Ascending aorta (tissue), 2 donors: ENCODE measurements around the gene GMNC. TPM values are rescaled to one million over a fixed set of nuclear protein-coding genes. Genes with fewer than 3 reads are reported as not detected.

Source experiments
- DNase-seq, 2 donors: peaks; one replicate each; pipeline ENCODE4 v3.0.0-alpha.2; 2019; ENCODE audit warnings: low spot score in 2 of 2
- H3K27ac ChIP-seq, 2 donors: fragments of 200-600 bp; sonication (generic); one replicate each; pipeline ENCODE4 v1.5.1; 2016 to 2017; ENCODE audit warnings: mild to moderate bottlenecking in 1 of 2
- H3K27me3 ChIP-seq: fragments of 200-600 bp; sonication (generic); one replicate; pipeline ENCODE4 v1.5.1; 2017
- H3K36me3 ChIP-seq, 2 donors: fragments of 200-600 bp; sonication (generic); one replicate each; pipeline ENCODE4 v1.5.1; 2016
- H3K4me1 ChIP-seq, 2 donors: fragments of 200-600 bp; sonication (generic); one replicate each; pipeline ENCODE4 v1.5.1; 2016 to 2017; ENCODE audit warnings: mild to moderate bottlenecking in 1 of 2
- H3K4me3 ChIP-seq, 2 donors: fragments of 200-600 bp; sonication (generic); one replicate each; pipeline ENCODE4 v1.5.1; 2016 to 2017; ENCODE audit warnings: mild to moderate bottlenecking in 1 of 2
- H3K9me3 ChIP-seq, 2 donors: fragments of 200-600 bp; sonication (generic); one replicate each; pipeline ENCODE4 v1.5.1; 2016
- CTCF ChIP-seq, 3 experiments: fragments of 200-600 bp in 2 of 3; fragments of 450-650 bp in 1 of 3; sonication (generic) in 2 of 3; IDR thresholded peaks; one replicate each; pipeline ENCODE4 v1.5.1; 2016 to 2019; ENCODE audit warnings: antibody characterized with exemption in 3 of 3, mild to moderate bottlenecking in 1 of 3, moderate library complexity in 1 of 3
- intact Hi-C: fragments of 100-400 bp; cut with DNase I; formaldehyde crosslinking; loops from one replicate; pipeline ENCODE4 v1.15.1; 2023
- total RNA-seq: library from RNA; depleted of rRNA; stranded (reverse); fragments of >200 nt; gene quantifications from one replicate; pipeline ENCODE4 v1.1.0, GENCODE V29; 2016

Gene GMNC
- total RNA-seq = not detected

DNA sequence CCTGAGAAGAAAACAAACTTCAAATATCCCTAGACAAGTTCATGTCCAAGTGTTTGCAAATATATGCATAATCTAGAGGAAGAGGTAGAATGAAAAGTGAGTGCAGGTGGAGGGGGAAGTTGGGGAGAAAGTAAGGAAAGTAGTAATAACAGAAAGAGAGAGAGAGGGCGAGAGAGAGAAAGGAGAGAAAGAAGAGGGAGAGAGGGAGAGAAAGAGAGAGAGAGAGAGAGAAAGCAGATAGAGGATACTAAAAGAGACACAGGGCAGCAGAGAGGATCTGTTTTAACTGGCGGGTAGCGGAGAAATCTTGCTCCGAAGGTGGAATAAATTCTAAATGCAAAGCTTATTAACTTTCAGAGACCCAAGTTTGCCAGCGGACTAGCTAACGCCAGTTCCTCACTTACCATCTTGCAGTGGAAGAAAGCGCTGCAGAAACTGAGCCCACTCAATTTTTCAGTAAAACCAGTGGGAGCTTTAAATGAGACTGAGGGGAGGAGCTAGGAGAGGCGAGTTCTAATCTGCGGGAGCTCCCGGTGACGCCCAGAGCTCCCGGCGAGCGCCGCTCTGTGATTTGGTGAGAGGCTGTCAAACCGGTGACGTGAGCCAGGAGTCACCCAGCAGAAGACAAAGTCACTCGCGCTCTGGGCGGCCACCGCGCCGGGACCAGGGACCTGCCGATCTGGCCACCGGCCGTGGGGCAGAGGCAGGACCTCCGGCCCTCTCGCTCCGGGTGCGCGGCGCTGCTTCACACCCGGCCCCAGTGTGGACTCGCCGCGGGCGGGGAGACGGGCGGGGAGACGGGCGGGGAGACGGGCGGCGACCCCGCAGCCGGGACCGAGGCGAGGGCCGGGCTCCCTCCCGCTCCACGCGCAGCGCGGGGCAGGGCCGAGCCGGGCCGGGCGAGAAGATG is at the start of gene GMNC:
Gene GMNC, minus strand, starts transcription at position 486 of the 910 bp plus-strand sequence. Its CDS starts 79 bp downstream, at position 407.
- peak; percentile 46 to 88 for DNase-seq
- no peaks in the 10 kb centered on the region for H3K9me3 ChIP-seq
- no peak for TF ChIP-seq CTCF (IDR thresholded peaks at IDR 0.05)
- peak within 1 kb of the TSS; percentile 76 to 90 for H3K4me3 ChIP-seq
- intact Hi-C loops = loop anchor here (10.0 kb wide), 1 partner anchor 1798 kb away; no protein-coding TSS in a partner anchor
- no peaks in the 10 kb centered on the region for H3K36me3 ChIP-seq
- H3K27me3 ChIP-seq = no peaks in the 10 kb centered on the region
- peak within 1 kb of the TSS; percentile 62 to 74 for H3K27ac ChIP-seq
- no peaks in the 10 kb centered on the region for H3K4me1 ChIP-seq

- H3K27me3 ChIP-seq = no peaks in the 10 kb centered on the region
- no peak overlapping the region for H3K4me3 ChIP-seq
- intact Hi-C loops = no loop called here
- H3K27ac ChIP-seq = no peak overlapping the region
- no peak for TF ChIP-seq CTCF (IDR thresholded peaks at IDR 0.05)
- no peaks in the 10 kb centered on the region for H3K9me3 ChIP-seq
- no peaks in the 10 kb centered on the region for H3K4me1 ChIP-seq
- H3K36me3 ChIP-seq = no peaks in the 10 kb centered on the region
- no peak for DNase-seq
Measured at GRCh38 chr3:190911382-190911781, 48.9 kb upstream of the GMNC start.

GRCh38 chr3:190909908-190910307 is 47.4 kb upstream of the GMNC start:
- Histone ChIP-seq H3K9me3 (no peaks in the 10 kb centered on the region), H3K4me1 (no peaks in the 10 kb centered on the region), H3K4me3 (no peak overlapping the region), H3K36me3 (no peaks in the 10 kb centered on the region), H3K27me3 (no peaks in the 10 kb centered on the region), H3K27ac (no peak overlapping the region)
- intact Hi-C loops = no loop called here
- no peak for DNase-seq
- TF ChIP-seq CTCF (IDR thresholded peaks at IDR 0.05) = no peak

- intact Hi-C loops = no loop called here
- Histone ChIP-seq H3K9me3 (no peaks in the 10 kb centered on the region), H3K4me1 (no peaks in the 10 kb centered on the region), H3K36me3 (no peaks in the 10 kb centered on the region), H3K27ac (no peak overlapping the region), H3K27me3 (no peaks in the 10 kb centered on the region), H3K4me3 (no peak overlapping the region)
- DNase-seq = no peak
- no peak for TF ChIP-seq CTCF (IDR thresholded peaks at IDR 0.05)
Measured at GRCh38 chr3:190903156-190903555, 40.7 kb upstream of the GMNC start.

DNA sequence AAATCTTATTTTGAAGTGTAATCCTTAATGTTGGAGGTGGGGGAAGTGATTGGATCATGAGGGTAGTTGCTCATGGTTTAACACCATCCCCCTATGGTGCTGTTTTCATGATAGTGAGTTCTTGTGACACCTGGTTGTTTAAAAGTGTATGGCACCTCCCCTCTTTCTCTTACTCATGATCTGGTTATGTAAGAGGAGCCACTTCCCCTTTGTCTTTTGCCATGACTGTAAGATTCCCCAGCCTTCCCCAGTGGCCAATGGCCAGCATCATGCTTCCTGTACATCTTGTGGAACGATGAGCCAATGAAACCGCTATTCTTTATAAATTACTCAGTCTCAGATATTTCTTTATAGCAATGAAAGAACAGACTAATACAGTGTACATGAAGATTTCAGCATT is 39.8 kb upstream of the GMNC start:
- intact Hi-C loops = no loop called here
- H3K4me3 ChIP-seq = no peak overlapping the region
- no peaks in the 10 kb centered on the region for H3K27me3 ChIP-seq
- H3K4me1 ChIP-seq = no peaks in the 10 kb centered on the region
- H3K9me3 ChIP-seq = no peaks in the 10 kb centered on the region
- no peak for DNase-seq
- no peak for TF ChIP-seq CTCF (IDR thresholded peaks at IDR 0.05)
- no peak overlapping the region for H3K27ac ChIP-seq
- no peaks in the 10 kb centered on the region for H3K36me3 ChIP-seq
